ENCODE results near the gene TRPV2. TPM values are rescaled to one million over a fixed set of nuclear protein-coding genes. Genes with fewer than 3 reads are reported as not detected.
"Not testable (repeated sequence)": the region's sequence is repeated elsewhere in the genome, so short reads cannot be mapped to it uniquely, and the experiment has no call there.

The TRPV2 gene
- total RNA-seq, 1 donor from 2014 or later, result 6.7 TPM

DNA sequence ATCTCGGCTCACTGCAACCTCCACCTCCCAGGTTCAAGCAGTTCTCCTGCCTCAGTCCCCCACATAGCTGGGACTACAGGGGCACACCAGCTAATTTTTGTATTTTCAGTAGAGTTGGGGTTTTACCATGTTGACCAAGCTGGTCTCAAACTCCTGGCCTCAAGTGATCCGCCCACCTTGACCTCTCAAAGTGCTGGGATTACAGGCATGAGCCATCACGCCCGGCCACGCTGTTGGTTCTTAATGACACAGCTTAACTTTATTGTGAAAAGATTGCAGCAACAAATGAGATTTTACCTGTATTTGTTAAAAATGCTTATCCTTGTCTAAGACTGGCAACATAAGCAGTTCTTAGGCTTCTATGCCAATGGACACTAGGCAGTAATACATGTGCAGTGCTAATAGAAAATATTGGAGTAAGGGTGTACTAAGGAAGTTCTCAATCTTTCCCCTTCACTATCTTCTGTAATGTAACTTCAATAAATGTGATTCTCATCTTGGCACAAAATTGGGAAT is 31.5 kb upstream of the TRPV2 start:
- intact Hi-C loops (cut with micrococcal nuclease), result loop anchor here (10.0 kb wide), 2 partner anchors 61 to 141 kb away; no protein-coding TSS in a partner anchor
- peaks cover 21% of the 10 kb centered on the region for H3K36me3 ChIP-seq
- DNase-seq, result no peak
- H3K9me3 ChIP-seq (replicated peaks), result no peaks in the 10 kb centered on the region
- H3K27me3 ChIP-seq (ENCODE audit: low read depth), result no peaks in the 10 kb centered on the region
- TF ChIP-seq, protein P1, sequence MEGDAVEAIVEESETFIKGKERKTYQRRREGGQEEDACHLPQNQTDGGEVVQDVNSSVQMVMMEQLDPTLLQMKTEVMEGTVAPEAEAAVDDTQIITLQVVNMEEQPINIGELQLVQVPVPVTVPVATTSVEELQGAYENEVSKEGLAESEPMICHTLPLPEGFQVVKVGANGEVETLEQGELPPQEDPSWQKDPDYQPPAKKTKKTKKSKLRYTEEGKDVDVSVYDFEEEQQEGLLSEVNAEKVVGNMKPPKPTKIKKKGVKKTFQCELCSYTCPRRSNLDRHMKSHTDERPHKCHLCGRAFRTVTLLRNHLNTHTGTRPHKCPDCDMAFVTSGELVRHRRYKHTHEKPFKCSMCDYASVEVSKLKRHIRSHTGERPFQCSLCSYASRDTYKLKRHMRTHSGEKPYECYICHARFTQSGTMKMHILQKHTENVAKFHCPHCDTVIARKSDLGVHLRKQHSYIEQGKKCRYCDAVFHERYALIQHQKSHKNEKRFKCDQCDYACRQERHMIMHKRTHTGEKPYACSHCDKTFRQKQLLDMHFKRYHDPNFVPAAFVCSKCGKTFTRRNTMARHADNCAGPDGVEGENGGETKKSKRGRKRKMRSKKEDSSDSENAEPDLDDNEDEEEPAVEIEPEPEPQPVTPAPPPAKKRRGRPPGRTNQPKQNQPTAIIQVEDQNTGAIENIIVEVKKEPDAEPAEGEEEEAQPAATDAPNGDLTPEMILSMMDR (IDR thresholded peaks at IDR 0.05; ENCODE audit: borderline replicate concordance), result no peak
- peaks cover 63% of the 10 kb centered on the region for H3K4me1 ChIP-seq
- no peak overlapping the region for H3K27ac ChIP-seq (replicated peaks)
- peak overlapping the region; percentile 74 for H3K4me3 ChIP-seq

- Histone ChIP-seq H3K9me3 (replicated peaks) (no peaks in the 10 kb centered on the region), H3K36me3 (peaks cover 21% of the 10 kb centered on the region), H3K4me3 (no peak overlapping the region), H3K27ac (replicated peaks) (no peak overlapping the region), H3K27me3 (ENCODE audit: low read depth) (no peaks in the 10 kb centered on the region), H3K4me1 (peaks cover 63% of the 10 kb centered on the region)
- no peak for DNase-seq
- intact Hi-C loops (cut with micrococcal nuclease), result loop anchor here (10.0 kb wide), 2 partner anchors 60 to 140 kb away; no protein-coding TSS in a partner anchor
- TF ChIP-seq, protein P1 (IDR thresholded peaks at IDR 0.05; ENCODE audit: borderline replicate concordance), result no peak
Measured at GRCh38 chr17:16384557-16384956, 30.8 kb upstream of the TRPV2 start.

DNA sequence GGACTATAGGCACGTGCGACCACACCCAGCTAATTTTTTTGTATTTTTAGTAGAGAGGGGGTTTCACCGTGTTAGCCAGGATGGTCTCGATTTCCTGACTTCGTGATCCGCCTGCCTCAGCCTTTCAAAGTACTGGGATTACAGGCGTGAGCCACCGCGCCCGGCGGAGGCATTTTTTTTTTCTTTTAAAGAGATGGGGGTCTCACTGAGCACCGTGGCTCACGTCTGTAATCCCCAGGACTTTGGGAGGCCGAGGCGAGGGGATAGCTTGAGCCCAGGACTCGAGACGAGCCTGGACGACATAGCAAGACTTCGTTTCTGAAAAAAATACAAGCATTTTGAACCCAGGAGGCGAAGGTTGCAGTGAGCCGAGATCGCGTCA is 29.3 kb upstream of the TRPV2 start:
- Histone ChIP-seq H3K27ac (replicated peaks) (peak overlapping the region; percentile 50), H3K36me3 (peaks cover 21% of the 10 kb centered on the region), H3K4me3 (peak overlapping the region; percentile 71), H3K4me1 (peaks cover 58% of the 10 kb centered on the region)
- not testable (repeated sequence) for H3K9me3 ChIP-seq (replicated peaks); DNase-seq; H3K27me3 ChIP-seq (ENCODE audit: low read depth)
- intact Hi-C loops (cut with micrococcal nuclease), result loop anchor here (10.0 kb wide), 2 partner anchors 59 to 139 kb away; no protein-coding TSS in a partner anchor

DNA sequence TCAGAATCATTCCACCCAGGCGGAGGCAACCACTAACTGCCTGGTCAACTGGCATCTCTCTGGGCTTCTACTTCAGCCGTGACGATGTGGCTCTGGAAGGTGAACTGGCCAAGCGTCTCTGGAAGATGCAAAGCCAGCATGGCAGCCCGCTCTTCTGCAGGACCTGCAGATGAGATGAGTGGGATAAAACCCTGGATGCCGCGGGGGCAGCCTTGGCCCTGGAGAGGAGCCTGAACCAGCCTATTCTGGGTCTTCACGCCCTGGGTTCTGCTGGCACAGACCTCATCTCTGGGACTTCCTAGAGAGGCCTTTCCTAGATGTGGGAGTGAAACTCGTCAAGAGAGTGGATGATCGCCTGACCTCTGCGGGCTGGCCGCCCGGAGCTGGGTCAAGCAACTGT is 23.9 kb upstream of the TRPV2 start:
- H3K9me3 ChIP-seq (replicated peaks), result no peaks in the 10 kb centered on the region
- peaks cover 18% of the 10 kb centered on the region for H3K4me1 ChIP-seq
- H3K4me3 ChIP-seq, result no peak overlapping the region
- H3K27ac ChIP-seq (replicated peaks), result no peak overlapping the region
- TF ChIP-seq, protein P1 (IDR thresholded peaks at IDR 0.05; ENCODE audit: borderline replicate concordance), result no peak
- H3K27me3 ChIP-seq (ENCODE audit: low read depth), result no peaks in the 10 kb centered on the region
- H3K36me3 ChIP-seq, result no peaks in the 10 kb centered on the region
- intact Hi-C loops (cut with micrococcal nuclease), result no loop called here
- DNase-seq, result no peak

DNA sequence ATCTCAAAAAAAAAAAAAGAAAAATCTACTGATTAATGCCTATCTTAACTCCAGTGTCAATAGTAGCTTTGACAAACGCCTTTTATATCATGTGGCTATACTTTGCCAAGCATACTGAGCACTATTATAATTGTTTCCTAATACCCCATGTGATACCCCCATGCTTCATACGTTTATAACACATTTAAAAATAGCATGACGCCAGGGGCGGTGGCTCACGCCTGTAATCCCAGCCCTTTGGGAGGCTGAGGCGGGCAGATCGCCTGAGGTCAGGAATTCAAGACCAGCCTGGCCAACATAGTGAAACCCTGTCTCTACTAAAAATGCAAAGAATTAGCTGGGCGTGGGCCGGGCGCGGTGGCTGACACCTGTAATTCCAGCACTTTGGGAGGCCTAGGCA is 22.9 kb upstream of the TRPV2 start:
- peaks cover 18% of the 10 kb centered on the region for H3K4me1 ChIP-seq
- intact Hi-C loops (cut with micrococcal nuclease); H3K27me3 ChIP-seq (ENCODE audit: low read depth); H3K4me3 ChIP-seq; H3K27ac ChIP-seq (replicated peaks); H3K36me3 ChIP-seq; DNase-seq; H3K9me3 ChIP-seq (replicated peaks): not testable (repeated sequence)

- Histone ChIP-seq H3K27ac (replicated peaks) (peak overlapping the region; percentile 73), H3K4me1 (peaks cover 18% of the 10 kb centered on the region)
- DNase-seq; H3K36me3 ChIP-seq; H3K4me3 ChIP-seq; intact Hi-C loops (cut with micrococcal nuclease); H3K9me3 ChIP-seq (replicated peaks); H3K27me3 ChIP-seq (ENCODE audit: low read depth): not testable (repeated sequence)
Measured at GRCh38 chr17:16395887-16396286, 19.5 kb upstream of the TRPV2 start.

DNA sequence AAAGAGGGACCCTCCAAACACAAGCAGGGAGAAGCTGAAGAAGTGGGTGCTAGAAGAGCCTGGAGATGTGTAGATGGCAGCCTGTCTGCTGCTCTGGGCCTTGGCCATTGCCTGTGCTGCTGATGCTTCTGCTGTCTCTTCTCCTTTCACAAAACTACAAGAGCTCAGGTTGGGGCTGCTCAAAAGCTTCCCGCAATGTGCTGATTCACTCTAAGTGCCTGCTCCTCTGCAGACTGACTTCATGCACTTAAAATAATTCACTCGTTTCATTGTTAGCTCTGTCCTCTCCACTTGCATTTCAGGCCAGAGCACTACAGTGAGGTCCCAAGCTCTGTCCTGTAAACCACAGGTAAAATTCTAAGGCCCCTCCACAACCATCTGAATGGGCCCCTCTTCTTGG is 18.7 kb upstream of the TRPV2 start:
- H3K36me3 ChIP-seq; H3K4me3 ChIP-seq; H3K9me3 ChIP-seq (replicated peaks); H3K27me3 ChIP-seq (ENCODE audit: low read depth); intact Hi-C loops (cut with micrococcal nuclease); DNase-seq: not testable (repeated sequence)
- Histone ChIP-seq H3K4me1 (peaks cover 18% of the 10 kb centered on the region), H3K27ac (replicated peaks) (peak overlapping the region; percentile 73)

Measured in left ventricle myocardium inferior (tissue), 1 donor.